IPS DF 6.9 (cell line): Measurements from ENCODE around the gene MYO1D.

ENCODE experiments used
- DNase-seq: peaks from one replicate; pipeline ENCODE4 v3.0.0-alpha.2; 2013; ENCODE audit warnings: low read depth, low spot score
- H3K27ac ChIP-seq: one replicate; pipeline ENCODE4 v1.5.1; 2013; ENCODE audit warnings: low read length, control low read depth
- H3K27me3 ChIP-seq: 2 replicates; pipeline ENCODE4 v1.6.1; 2013; ENCODE audit warnings: mild to moderate bottlenecking, low read length; ENCODE audit not compliant: control insufficient read depth, insufficient read depth
- H3K36me3 ChIP-seq: 2 replicates; pipeline ENCODE4 v1.6.1; 2013; ENCODE audit warnings: low read length; ENCODE audit not compliant: control insufficient read depth, insufficient read depth
- H3K4me1 ChIP-seq: 2 replicates; pipeline ENCODE4 v1.6.1; 2013; ENCODE audit warnings: low read length; ENCODE audit not compliant: control insufficient read depth, insufficient read depth
- H3K4me3 ChIP-seq: 2 replicates; pipeline ENCODE4 v1.5.1; 2013; ENCODE audit warnings: mild to moderate bottlenecking, low read length
- H3K9me3 ChIP-seq: 2 replicates; pipeline ENCODE4 v1.6.1; 2013; ENCODE audit warnings: low read length, inconsistent platforms; ENCODE audit not compliant: control insufficient read depth, insufficient read depth
- WGBS: extraction: QIAGEN DNeasy Blood & Tissue Kit; methylation state at CpG from one replicate; pipeline ENCODE4 v1.1.7; 2013; ENCODE audit warnings: mixed read lengths, missing lambda C conversion rate; ENCODE audit not compliant: insufficient read length, insufficient coverage; 5-methylcytosine and 5-hydroxymethylcytosine counted together

MYO1D gene

GRCh38 chr17:32516940-32517701, 359.8 kb downstream of the MYO1D start:
- no peak for DNase-seq
- Histone ChIP-seq H3K9me3 (no peaks in the 10 kb centered on the region), H3K4me3 (no peak overlapping the region), H3K4me1 (peaks cover 5% of the 10 kb centered on the region; the same call in 1 of the 2 replicates), H3K27ac (no peak overlapping the region), H3K36me3 (no peaks in the 10 kb centered on the region), H3K27me3 (no peaks in the 10 kb centered on the region)
- WGBS = no CpG with 5 or more reads among the region's 12 CpGs

GRCh38 chr17:32516450-32516849, 360.5 kb downstream of the MYO1D start:
- H3K9me3 ChIP-seq = no peaks in the 10 kb centered on the region
- H3K4me3 ChIP-seq = no peak overlapping the region
- peaks cover 5% of the 10 kb centered on the region; the same call in 1 of the 2 replicates for H3K4me1 ChIP-seq
- no CpG with 5 or more reads among the region's 2 CpGs for WGBS
- no peak for DNase-seq
- no peaks in the 10 kb centered on the region for H3K27me3 ChIP-seq
- H3K36me3 ChIP-seq = no peaks in the 10 kb centered on the region
- H3K27ac ChIP-seq = no peak overlapping the region

- Histone ChIP-seq H3K27me3 (no peaks in the 10 kb centered on the region), H3K9me3 (no peaks in the 10 kb centered on the region), H3K36me3 (no peaks in the 10 kb centered on the region), H3K27ac (no peak overlapping the region), H3K4me3 (no peak overlapping the region), H3K4me1 (peaks cover 5% of the 10 kb centered on the region; the same call in 1 of the 2 replicates)
- WGBS = no CpG with 5 or more reads among the region's 4 CpGs
- no peak for DNase-seq
Observed at GRCh38 chr17:32515677-32516383, 361.1 kb downstream of the MYO1D start.

- no peaks in the 10 kb centered on the region; the same call in 1 of the 2 replicates for H3K4me1 ChIP-seq
- no peak overlapping the region for H3K27ac ChIP-seq
Observed at GRCh38 chr17:32514606-32515005, 362.3 kb downstream of the MYO1D start.

GRCh38 chr17:32513579-32513978, 363.3 kb downstream of the MYO1D start:
- DNase-seq = no peak
- H3K4me3 ChIP-seq = no peak overlapping the region
- no peaks in the 10 kb centered on the region for H3K27me3 ChIP-seq
- H3K4me1 ChIP-seq = no peaks in the 10 kb centered on the region; the same call in 1 of the 2 replicates
- WGBS = no CpG with 5 or more reads among the region's 3 CpGs
- H3K27ac ChIP-seq = no peak overlapping the region
- H3K9me3 ChIP-seq = no peaks in the 10 kb centered on the region
- H3K36me3 ChIP-seq = no peaks in the 10 kb centered on the region

More at GRCh38 chr17:32514606-32515005, 362.3 kb downstream of the MYO1D start:
- no peaks in the 10 kb centered on the region for H3K9me3 ChIP-seq
- H3K27me3 ChIP-seq = no peaks in the 10 kb centered on the region
- no peak for DNase-seq
- no peaks in the 10 kb centered on the region for H3K36me3 ChIP-seq
- WGBS = no CpG with 5 or more reads among the region's 4 CpGs
- H3K4me3 ChIP-seq = no peak overlapping the region

GRCh38 chr17:32512328-32512727, 364.6 kb downstream of the MYO1D start:
- H3K4me1 ChIP-seq = no peaks in the 10 kb centered on the region
- whole genome bisulfite sequencing = no CpG with 5 or more reads among the region's 2 CpGs
- no peaks in the 10 kb centered on the region for H3K27me3 ChIP-seq
- no peaks in the 10 kb centered on the region for H3K36me3 ChIP-seq
- H3K9me3 ChIP-seq = no peaks in the 10 kb centered on the region
- no peak overlapping the region for H3K4me3 ChIP-seq
- no peak overlapping the region for H3K27ac ChIP-seq
- DNase-seq = no peak

- H3K27me3 ChIP-seq = no peaks in the 10 kb centered on the region
- no peaks in the 10 kb centered on the region for H3K4me1 ChIP-seq
- no peak for DNase-seq
- no peaks in the 10 kb centered on the region for H3K9me3 ChIP-seq
- H3K36me3 ChIP-seq = no peaks in the 10 kb centered on the region
- no peak overlapping the region for H3K27ac ChIP-seq
- H3K4me3 ChIP-seq = no peak overlapping the region
- no CpG with 5 or more reads among the region's 7 CpGs for WGBS
Observed at GRCh38 chr17:32510466-32510865, 366.5 kb downstream of the MYO1D start.

- H3K36me3 ChIP-seq = no peaks in the 10 kb centered on the region
- DNase-seq = no peak
- no CpG with 5 or more reads among the region's 5 CpGs for WGBS
- no peak overlapping the region for H3K4me3 ChIP-seq
- no peak overlapping the region for H3K27ac ChIP-seq
- H3K27me3 ChIP-seq = no peaks in the 10 kb centered on the region
- H3K9me3 ChIP-seq = no peaks in the 10 kb centered on the region
- H3K4me1 ChIP-seq = peaks cover 3% of the 10 kb centered on the region
Observed at GRCh38 chr17:32508926-32509325, 368.0 kb downstream of the MYO1D start.

- no CpG with 5 or more reads among the region's 18 CpGs for WGBS
- no peak overlapping the region for H3K27ac ChIP-seq
- no peak for DNase-seq
Observed at GRCh38 chr17:32504166-32504990, 372.5 kb downstream of the MYO1D start.

More at GRCh38 chr17:32504166-32504990, 372.5 kb downstream of the MYO1D start:
- Histone ChIP-seq H3K9me3 (no peaks in the 10 kb centered on the region), H3K27me3 (no peaks in the 10 kb centered on the region), H3K4me1 (peaks cover 3% of the 10 kb centered on the region), H3K36me3 (no peaks in the 10 kb centered on the region; the same call in 1 of the 2 replicates), H3K4me3 (no peak overlapping the region)
